OCI-LY1 (cell line): ENCODE measurements around the gene MRPL41.

Experiments used
- H2AFZ ChIP-seq: fragments of 200-600 bp; sonication (generic), shearing (Covaris generic); 2 replicates; pipeline ENCODE4 v1.6.0; 2014; ENCODE audit warnings: antibody characterized with exemption, mild to moderate bottlenecking, low read length
- H3F3A ChIP-seq: fragments of 200-600 bp; sonication (generic), shearing (Covaris generic); 2 replicates; pipeline ENCODE4 v1.6.0; 2014; ENCODE audit warnings: mild to moderate bottlenecking, antibody characterized with exemption, low read length, moderate library complexity; ENCODE audit not compliant: insufficient read depth
- H3K27ac ChIP-seq: fragments of 200-600 bp; sonication (generic); 2 replicates; pipeline ENCODE4 v1.5.1; 2014; ENCODE audit warnings: low read length, mixed run types, mild to moderate bottlenecking, low read depth; ENCODE audit not compliant: poor library complexity, severe bottlenecking
- H3K27me3 ChIP-seq: fragments of 200-600 bp; sonication (generic); 2 replicates; pipeline ENCODE4 v1.6.0; 2014; ENCODE audit warnings: antibody characterized with exemption, mild to moderate bottlenecking, low read length, moderate library complexity; ENCODE audit not compliant: insufficient read depth
- H3K36me3 ChIP-seq: fragments of 200-600 bp; sonication (generic); 2 replicates; pipeline ENCODE4 v1.6.1; 2014; ENCODE audit warnings: mild to moderate bottlenecking, antibody characterized with exemption, low read length, moderate library complexity, mixed read lengths; ENCODE audit not compliant: insufficient read depth
- H3K4me1 ChIP-seq: fragments of 200-600 bp; sonication (generic); 2 replicates; pipeline ENCODE4 v1.5.1; 2014; ENCODE audit warnings: mild to moderate bottlenecking, low read length, moderate library complexity; ENCODE audit not compliant: insufficient read depth, severe bottlenecking
- H3K4me2 ChIP-seq: fragments of 200-600 bp; sonication (generic), shearing (Covaris generic); 2 replicates; pipeline ENCODE4 v1.6.1; 2014; ENCODE audit warnings: low read length
- H3K4me3 ChIP-seq: fragments of 200-600 bp; sonication (generic); 2 replicates; pipeline ENCODE4 v1.5.1; 2014; ENCODE audit warnings: low read length, low read depth, mild to moderate bottlenecking, mixed read lengths; ENCODE audit not compliant: poor library complexity, severe bottlenecking
- H3K79me2 ChIP-seq: fragments of 200-600 bp; shearing (Covaris generic); 2 replicates; pipeline ENCODE4 v1.6.1; 2016; ENCODE audit warnings: mixed run types, low read length, mixed read lengths; ENCODE audit not compliant: insufficient read depth
- H3K9ac ChIP-seq: fragments of 200-600 bp; sonication (generic), shearing (Covaris generic); 2 replicates; pipeline ENCODE4 v1.6.1; 2014; ENCODE audit warnings: mild to moderate bottlenecking, low read length, mixed read lengths
- H3K9me2 ChIP-seq: fragments of 200-600 bp; sonication (generic), shearing (Covaris generic); 2 replicates; pipeline ENCODE4 v1.6.1; 2014; ENCODE audit warnings: low read depth, mild to moderate bottlenecking, low read length, mixed read lengths
- H3K9me3 ChIP-seq: fragments of 200-600 bp; shearing (Covaris generic); 2 replicates; pipeline ENCODE4 v1.6.1; 2014; ENCODE audit warnings: low read length, mixed read lengths
- H4K20me1 ChIP-seq: fragments of 200-600 bp; sonication (generic), shearing (Covaris generic); 2 replicates; pipeline ENCODE4 v1.6.0; 2016; ENCODE audit warnings: mild to moderate bottlenecking, low read length; ENCODE audit not compliant: insufficient read depth
- EZH2 ChIP-seq: fragments of 200-600 bp; sonication (generic), shearing (Covaris generic); IDR thresholded peaks from 2 replicates; pipeline ENCODE4 v1.8.0; 2017; ENCODE audit warnings: borderline replicate concordance, mixed run types, mild to moderate bottlenecking, antibody characterized with exemption, low read length, moderate library complexity, mixed read lengths
- TF ChIP-seq, protein P1 (sequence below): fragments of 200-600 bp; sonication (generic), shearing (Covaris generic); IDR thresholded peaks from 2 replicates; pipeline ENCODE4 v1.5.1; 2017; ENCODE audit warnings: mild to moderate bottlenecking, antibody characterized with exemption, low read length, moderate library complexity, mixed read lengths

The MRPL41 gene

DNA sequence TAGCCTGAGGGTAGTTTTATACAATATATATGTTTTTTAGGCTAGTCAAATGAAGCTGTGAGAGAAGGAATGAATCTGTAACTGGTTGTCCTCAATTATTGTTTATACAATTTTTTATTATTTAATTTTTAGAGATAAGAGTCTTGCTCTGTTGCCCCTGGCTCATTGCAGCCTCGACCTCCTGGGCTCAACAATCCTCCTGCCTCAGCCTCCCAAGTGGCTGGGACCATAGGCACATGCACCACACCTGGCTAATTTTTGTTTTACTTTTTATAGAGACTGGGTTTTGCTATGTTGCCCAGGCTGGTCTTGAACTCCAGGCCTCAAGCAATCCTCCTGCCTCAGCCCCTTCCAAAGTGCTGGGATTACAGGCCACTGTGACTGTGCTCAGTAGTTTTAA lies 2.7 kb downstream of the MRPL41 start:
- no peaks in the 10 kb centered on the region for H3K79me2 ChIP-seq
- no peaks in the 10 kb centered on the region for H3F3A ChIP-seq
- no peaks in the 10 kb centered on the region for H4K20me1 ChIP-seq
- no peak for TF ChIP-seq EZH2
- TF ChIP-seq, protein P1, sequence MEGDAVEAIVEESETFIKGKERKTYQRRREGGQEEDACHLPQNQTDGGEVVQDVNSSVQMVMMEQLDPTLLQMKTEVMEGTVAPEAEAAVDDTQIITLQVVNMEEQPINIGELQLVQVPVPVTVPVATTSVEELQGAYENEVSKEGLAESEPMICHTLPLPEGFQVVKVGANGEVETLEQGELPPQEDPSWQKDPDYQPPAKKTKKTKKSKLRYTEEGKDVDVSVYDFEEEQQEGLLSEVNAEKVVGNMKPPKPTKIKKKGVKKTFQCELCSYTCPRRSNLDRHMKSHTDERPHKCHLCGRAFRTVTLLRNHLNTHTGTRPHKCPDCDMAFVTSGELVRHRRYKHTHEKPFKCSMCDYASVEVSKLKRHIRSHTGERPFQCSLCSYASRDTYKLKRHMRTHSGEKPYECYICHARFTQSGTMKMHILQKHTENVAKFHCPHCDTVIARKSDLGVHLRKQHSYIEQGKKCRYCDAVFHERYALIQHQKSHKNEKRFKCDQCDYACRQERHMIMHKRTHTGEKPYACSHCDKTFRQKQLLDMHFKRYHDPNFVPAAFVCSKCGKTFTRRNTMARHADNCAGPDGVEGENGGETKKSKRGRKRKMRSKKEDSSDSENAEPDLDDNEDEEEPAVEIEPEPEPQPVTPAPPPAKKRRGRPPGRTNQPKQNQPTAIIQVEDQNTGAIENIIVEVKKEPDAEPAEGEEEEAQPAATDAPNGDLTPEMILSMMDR, result no peak
- H3K4me1 ChIP-seq, result peaks cover 19% of the 10 kb centered on the region
- H3K27me3 ChIP-seq, result no peaks in the 10 kb centered on the region
- H3K4me3 ChIP-seq, result no peak overlapping the region
- H3K27ac ChIP-seq, result no peak overlapping the region
- no peak overlapping the region for H3K4me2 ChIP-seq
- H3K9ac ChIP-seq, result no peak overlapping the region
- no peak overlapping the region for H2AFZ ChIP-seq
- H3K9me3 ChIP-seq, result no peaks in the 10 kb centered on the region
- H3K9me2 ChIP-seq, result no peaks in the 10 kb centered on the region
- H3K36me3 ChIP-seq, result peaks cover 40% of the 10 kb centered on the region

DNA sequence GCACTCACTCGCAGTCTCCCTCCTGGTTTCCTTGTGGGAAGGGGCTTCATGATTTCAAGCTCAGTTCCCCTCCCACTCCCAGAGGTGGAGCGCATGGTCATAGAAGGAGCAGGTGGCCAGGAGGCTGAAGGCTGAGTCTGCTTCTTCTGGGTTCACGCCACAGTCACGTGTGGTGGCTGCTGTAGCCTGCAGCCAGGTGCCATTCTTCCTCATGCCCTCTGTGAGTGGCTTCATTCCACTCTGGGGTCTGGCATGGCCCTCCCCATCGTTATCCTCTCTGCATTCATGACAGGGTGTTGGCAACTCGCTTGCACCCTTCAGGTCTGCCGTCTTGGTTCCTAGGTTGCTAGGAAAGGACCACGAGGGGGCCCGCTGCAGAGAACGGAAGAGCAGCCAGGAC lies 3.5 kb downstream of the MRPL41 start:
- H3K9me3 ChIP-seq, result no peaks in the 10 kb centered on the region
- no peak overlapping the region for H3K27ac ChIP-seq
- no peak overlapping the region for H3K4me3 ChIP-seq
- H3K9me2 ChIP-seq, result no peaks in the 10 kb centered on the region
- no peaks in the 10 kb centered on the region for H4K20me1 ChIP-seq
- H3K27me3 ChIP-seq, result no peaks in the 10 kb centered on the region
- H3K79me2 ChIP-seq, result no peaks in the 10 kb centered on the region
- H3F3A ChIP-seq, result no peaks in the 10 kb centered on the region
- TF ChIP-seq, protein P1, result no peak
- TF ChIP-seq EZH2, result no peak
- H3K4me2 ChIP-seq, result no peak overlapping the region
- H3K4me1 ChIP-seq, result peaks cover 11% of the 10 kb centered on the region
- no peak overlapping the region for H2AFZ ChIP-seq
- H3K9ac ChIP-seq, result no peak overlapping the region
- peaks cover 48% of the 10 kb centered on the region for H3K36me3 ChIP-seq

DNA sequence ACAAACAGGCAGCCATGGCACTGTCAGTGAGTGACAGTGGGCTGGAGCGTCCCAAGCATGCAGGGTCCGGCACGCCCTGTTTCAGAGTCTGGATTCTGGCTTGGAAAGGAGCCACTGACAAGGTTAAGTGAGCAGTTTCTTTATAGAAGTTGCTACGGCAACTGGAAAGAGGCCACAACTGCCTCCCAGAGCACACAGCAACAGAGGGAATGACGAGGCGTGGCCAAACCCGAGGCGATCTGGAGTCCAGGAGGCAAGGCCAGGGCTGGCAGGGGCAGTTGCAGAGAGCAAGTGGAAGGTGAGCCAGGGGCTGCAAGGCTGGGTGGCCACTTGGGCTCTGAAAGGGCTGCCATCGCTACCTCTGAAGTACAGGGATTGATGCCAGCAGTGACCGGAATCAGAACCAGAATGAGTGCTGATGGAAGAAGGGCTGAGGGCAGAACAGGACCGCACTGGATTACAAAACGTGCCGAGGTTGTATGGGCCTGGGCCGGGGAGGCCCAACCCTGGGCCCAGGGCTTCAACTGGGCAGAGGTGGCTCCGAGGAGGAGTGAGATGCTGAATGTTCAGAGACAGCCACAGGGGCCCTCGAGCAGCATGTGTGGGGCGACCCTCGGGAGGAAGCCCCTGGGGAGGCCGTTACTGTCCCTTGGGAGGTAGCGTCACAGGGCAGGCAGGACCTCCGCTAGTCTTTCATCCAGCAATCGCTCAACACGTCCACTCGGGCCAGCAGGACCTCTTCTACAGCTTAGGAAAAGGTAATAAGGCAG lies 4.6 kb downstream of the MRPL41 start:
- Histone ChIP-seq H3K27me3 (no peaks in the 10 kb centered on the region), H3K9me2 (no peaks in the 10 kb centered on the region), H3K36me3 (peaks cover 53% of the 10 kb centered on the region), H4K20me1 (no peaks in the 10 kb centered on the region), H3K27ac (no peak overlapping the region), H3K9me3 (no peaks in the 10 kb centered on the region), H3F3A (no peaks in the 10 kb centered on the region), H3K4me1 (peaks cover 8% of the 10 kb centered on the region), H2AFZ (no peak overlapping the region), H3K4me3 (no peak overlapping the region), H3K4me2 (no peak overlapping the region), H3K9ac (no peak overlapping the region), H3K79me2 (no peaks in the 10 kb centered on the region)
- TF ChIP-seq EZH2, result no peak
- TF ChIP-seq, protein P1, result no peak
